ENCODE data around the gene RTN1. TPM values are rescaled to one million over a fixed set of nuclear protein-coding genes. Genes with fewer than 3 reads are reported as not detected.

The RTN1 gene
- polyA plus RNA-seq, 1 of the 3 experiments (the other 2 are of a cell fraction) = 1.6 TPM

- H3K9ac ChIP-seq = no peak overlapping the region
These were observed 44.4 kb downstream of the RTN1 start for GRCh38 chr14:59826150-59826549.

GRCh38 chr14:59823179-59823578 lies 47.4 kb downstream of the RTN1 start:
- H3K27ac ChIP-seq (ENCODE audit: low read depth in 2 of 2, low read length in 1 of 2) = no peak overlapping the region
- POLR2A ChIA-PET = no interaction called here
- H3K4me2 ChIP-seq = no peak overlapping the region
- H3K4me1 ChIP-seq (ENCODE audit: control insufficient read depth in 1 of 2, insufficient read depth in 2 of 2, low read depth in 1 of 2, low read length in 1 of 2) = no peaks in the 10 kb centered on the region
- no peaks in the 10 kb centered on the region for H3F3A ChIP-seq (replicated peaks; ENCODE audit: insufficient read depth)
- H3K9me3 ChIP-seq = no peaks in the 10 kb centered on the region
- no peaks in the 10 kb centered on the region for H3K9me2 ChIP-seq
- TF ChIP-seq GABPA (IDR thresholded peaks at IDR 0.05; ENCODE audit: low read depth) (no peak), MXI1 (IDR thresholded peaks at IDR 0.05; ENCODE audit: low read depth, low read length) (no peak), SMC3 (IDR thresholded peaks at IDR 0.05; ENCODE audit: low read depth, low read length) (no peak), JUND (IDR thresholded peaks at IDR 0.05) (no peak), RXRA (IDR thresholded peaks at IDR 0.05; ENCODE audit: borderline replicate concordance, low read depth) (no peak), CTCF (IDR thresholded peaks at IDR 0.05) (no peak), MAX (IDR thresholded peaks at IDR 0.05; ENCODE audit: low read depth) (no peak)
- TF ChIP-seq, protein P1, sequence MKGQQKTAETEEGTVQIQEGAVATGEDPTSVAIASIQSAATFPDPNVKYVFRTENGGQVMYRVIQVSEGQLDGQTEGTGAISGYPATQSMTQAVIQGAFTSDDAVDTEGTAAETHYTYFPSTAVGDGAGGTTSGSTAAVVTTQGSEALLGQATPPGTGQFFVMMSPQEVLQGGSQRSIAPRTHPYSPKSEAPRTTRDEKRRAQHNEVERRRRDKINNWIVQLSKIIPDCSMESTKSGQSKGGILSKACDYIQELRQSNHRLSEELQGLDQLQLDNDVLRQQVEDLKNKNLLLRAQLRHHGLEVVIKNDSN (IDR thresholded peaks at IDR 0.05; ENCODE audit: borderline replicate concordance, low read depth) = no peak
- DNase-seq = no peak
- WGBS (ENCODE audit: low lambda C conversion rate) = 6% methylated on average over 1 of the region's 1 CpG
- H2AFZ ChIP-seq (ENCODE audit: low read depth) = no peak overlapping the region
- H3K4me3 ChIP-seq (ENCODE audit: low read depth in 2 of 2, low read length in 1 of 2) = no peak overlapping the region
- no peak overlapping the region for H3K9ac ChIP-seq
- H3K36me3 ChIP-seq (replicated peaks in 1 of 2; ENCODE audit: control insufficient read depth in 1 of 2, insufficient read depth in 2 of 2, low read length in 1 of 2) = no peaks in the 10 kb centered on the region
- CTCF ChIA-PET = interaction anchor here (1.5 kb wide), 1 partner anchor 75 kb away, joined by 3 read pairs; no protein-coding TSS in a partner anchor
- H3K27me3 ChIP-seq (ENCODE audit: insufficient read depth) = no peaks in the 10 kb centered on the region
- H3K79me2 ChIP-seq (ENCODE audit: insufficient read depth) = no peaks in the 10 kb centered on the region
- H4K20me1 ChIP-seq (ENCODE audit: insufficient read depth) = no peaks in the 10 kb centered on the region

More at GRCh38 chr14:59826150-59826549, 44.4 kb downstream of the RTN1 start:
- Histone ChIP-seq H3K79me2 (ENCODE audit: insufficient read depth) (no peaks in the 10 kb centered on the region), H3K9me2 (no peaks in the 10 kb centered on the region), H3K9me3 (no peaks in the 10 kb centered on the region), H3K4me1 (ENCODE audit: control insufficient read depth in 1 of 2, insufficient read depth in 2 of 2, low read depth in 1 of 2, low read length in 1 of 2) (peaks cover 0 to 4% of the 10 kb centered on the region in 2 experiments; a peak in 1 of 4 replicates), H3K27me3 (ENCODE audit: insufficient read depth) (no peaks in the 10 kb centered on the region), H3K4me2 (no peak overlapping the region), H3K36me3 (replicated peaks in 1 of 2; ENCODE audit: control insufficient read depth in 1 of 2, insufficient read depth in 2 of 2, low read length in 1 of 2) (no peaks in the 10 kb centered on the region), H3K4me3 (ENCODE audit: low read depth in 2 of 2, low read length in 1 of 2) (no peak overlapping the region), H2AFZ (ENCODE audit: low read depth) (no peak overlapping the region), H3F3A (replicated peaks; ENCODE audit: insufficient read depth) (no peaks in the 10 kb centered on the region), H4K20me1 (ENCODE audit: insufficient read depth) (no peaks in the 10 kb centered on the region), H3K27ac (ENCODE audit: low read depth in 2 of 2, low read length in 1 of 2) (no peak overlapping the region)
- TF ChIP-seq EP300 (IDR thresholded peaks at IDR 0.05; ENCODE audit: borderline replicate concordance in 1 of 2, low read depth in 1 of 2, low read length in 1 of 2) (no peak), FOSL2 (IDR thresholded peaks at IDR 0.05; ENCODE audit: borderline replicate concordance, low read depth) (no peak), FOXM1 (IDR thresholded peaks at IDR 0.05; ENCODE audit: low read depth) (no peak)
- ChIA-PET CTCF (no interaction called here), POLR2A (no interaction called here)
- no peak for DNase-seq
